HG02973 (cell line): ENCODE measurements around the gene KCTD13.
A peak's percentile ranks its signal among the peaks of the same experiment; 100 is the strongest.
"Not testable (repeated sequence)": the region's sequence is repeated elsewhere in the genome, so short reads cannot be mapped to it uniquely, and the experiment has no call there.

Experiments used
- ATAC-seq: cut with Tn5 transposase; IDR thresholded peaks from one replicate; pipeline ENCODE4 v1.9.1; 2021; ENCODE audit warnings: moderate library complexity; ENCODE audit not compliant: unreplicated experiment

The KCTD13 gene

GRCh38 chr16:29908719-29909220 is 17.3 kb downstream of the KCTD13 start:
- no peak for ATAC-seq

DNA sequence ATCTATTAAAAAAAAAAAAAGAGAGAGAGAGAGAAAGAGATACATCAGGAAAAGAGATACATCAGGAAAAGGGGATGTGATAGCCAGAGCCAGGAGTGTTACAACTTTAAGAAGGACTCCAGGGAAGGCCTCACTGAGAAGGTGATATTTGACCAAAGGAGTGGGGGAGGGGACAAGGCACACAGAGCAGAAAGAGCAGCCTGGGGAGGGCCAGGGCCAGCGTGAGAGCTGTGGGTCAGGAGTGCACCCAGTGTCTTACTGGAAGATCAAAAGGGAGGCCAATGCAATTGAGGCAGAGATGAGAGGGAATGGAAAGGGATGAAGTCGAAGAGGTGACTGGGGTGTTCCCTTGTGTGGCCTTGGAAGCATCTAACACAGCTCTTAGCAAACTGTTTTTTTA is 18.1 kb downstream of the KCTD13 start:
- ATAC-seq, result no peak

DNA sequence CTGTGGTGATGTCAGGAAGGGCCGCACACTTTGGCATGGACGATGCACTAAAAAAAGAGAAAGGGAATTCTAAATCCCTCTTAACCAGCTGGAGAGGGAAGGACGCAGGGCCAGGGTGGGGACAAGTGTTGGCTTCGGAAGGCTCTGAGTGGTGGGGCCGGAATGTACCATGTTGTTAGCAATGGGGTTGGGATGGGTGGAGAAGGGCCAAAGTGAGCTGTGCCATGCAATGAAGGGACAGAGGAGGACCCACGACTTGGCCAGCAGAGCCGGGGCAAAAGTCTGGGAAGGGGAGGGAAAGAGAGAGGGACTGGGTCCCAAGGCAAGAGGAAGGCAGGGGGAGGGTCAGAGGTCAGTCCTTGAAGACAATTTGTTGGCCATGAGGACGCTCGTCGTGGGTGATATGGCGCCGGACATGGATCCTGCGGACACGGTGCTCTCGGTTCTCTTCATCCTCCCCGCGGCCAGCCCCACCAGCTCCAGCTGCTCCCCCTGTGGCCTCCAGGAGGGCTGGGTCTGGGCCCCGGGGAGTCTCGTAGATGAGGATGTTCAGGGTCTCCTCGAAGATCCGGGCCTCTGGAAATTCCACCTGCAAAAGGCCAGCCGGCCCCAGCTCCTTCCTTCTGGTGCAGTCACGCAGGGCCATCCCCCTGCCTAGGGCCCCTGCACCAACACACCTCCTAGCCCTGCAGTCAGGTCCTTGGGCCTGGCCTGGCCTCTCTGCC is 19.3 kb downstream of the KCTD13 start:
- ATAC-seq, result no peak

DNA sequence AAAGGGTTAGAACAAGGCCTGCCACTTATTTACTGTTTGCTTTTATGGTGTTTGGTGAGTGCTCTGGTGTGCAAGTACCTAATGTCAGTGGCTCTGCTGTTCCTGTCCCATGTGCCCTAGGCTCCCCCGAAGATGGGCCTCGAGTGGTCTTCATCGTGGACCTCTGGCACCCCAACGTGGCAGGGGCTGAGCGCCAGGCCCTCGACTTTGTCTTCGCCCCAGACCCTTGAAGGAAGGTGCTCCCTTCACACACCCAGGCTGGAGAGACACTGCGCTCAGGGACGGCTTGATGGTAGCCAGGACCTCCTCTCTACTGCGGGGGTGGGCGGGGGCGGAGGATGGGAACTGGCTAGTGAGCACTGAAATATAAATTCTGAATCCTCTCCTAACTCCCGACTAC is 20.4 kb downstream of the KCTD13 start:
- no peak for ATAC-seq

DNA sequence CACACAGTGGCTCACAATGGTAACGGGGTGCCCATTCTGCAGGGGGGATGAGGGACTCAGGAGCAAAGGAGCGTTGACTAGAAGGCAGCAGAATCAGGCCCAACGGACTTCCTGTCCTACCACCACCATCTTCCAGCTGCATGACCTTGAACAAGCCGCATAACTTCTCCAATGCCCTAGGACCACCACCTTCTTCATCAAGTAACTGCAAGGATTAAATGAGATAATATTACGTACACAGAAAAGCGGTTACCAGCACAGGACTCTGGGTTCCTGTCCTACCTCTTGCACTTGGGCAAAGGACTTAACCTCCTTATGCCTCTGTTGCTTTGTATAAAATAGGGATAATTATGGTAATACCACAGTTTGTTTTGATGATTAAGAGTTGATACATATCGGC is 21.1 kb downstream of the KCTD13 start:
- ATAC-seq, result no peak

GRCh38 chr16:29903590-29903989 is 22.4 kb downstream of the KCTD13 start:
- ATAC-seq, result no peak

- ATAC-seq, result no peak
These were observed 24.4 kb downstream of the KCTD13 start for GRCh38 chr16:29901607-29901945.

- ATAC-seq, result no peak
These were observed 25.0 kb downstream of the KCTD13 start for GRCh38 chr16:29900888-29901606.

DNA sequence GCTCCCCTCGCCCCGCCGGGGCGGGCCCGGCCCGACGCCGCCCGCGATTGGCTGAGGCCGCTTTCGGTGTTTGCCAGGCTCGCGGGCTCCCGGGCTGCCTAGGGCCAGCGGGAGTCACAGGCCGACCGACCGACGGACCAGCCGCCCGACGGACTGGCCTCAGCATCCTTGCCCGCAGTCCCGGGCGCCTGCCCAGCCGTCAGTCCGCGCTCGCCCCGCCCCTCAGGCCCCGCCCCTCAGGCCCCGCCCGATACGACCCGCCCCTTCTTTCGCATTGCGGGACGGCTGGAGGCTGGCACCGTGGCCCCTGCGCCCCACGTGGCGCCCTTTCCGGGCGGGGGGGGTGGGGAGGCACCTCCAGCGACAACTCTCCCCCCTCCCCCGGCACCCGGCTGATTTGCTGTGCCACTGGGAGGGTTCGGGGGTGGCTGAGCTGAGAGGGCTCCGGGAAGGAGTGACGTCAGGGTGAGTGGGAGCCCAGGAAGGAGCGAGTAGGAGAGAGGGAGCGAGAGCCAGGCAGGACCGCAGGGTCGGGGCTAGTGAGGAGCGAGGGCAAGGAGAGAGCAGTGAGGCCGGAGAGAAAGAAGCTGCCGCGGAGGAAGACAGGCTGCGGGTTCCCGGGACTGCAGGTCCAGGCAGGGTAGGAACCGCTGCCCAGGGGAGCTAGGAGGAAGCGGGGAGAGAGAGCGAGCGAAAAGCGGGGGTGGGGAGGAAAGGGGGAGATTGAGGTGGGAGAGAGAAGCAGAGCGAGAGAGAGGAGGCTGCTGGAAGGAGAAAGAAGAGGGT is 25.7 kb downstream of the KCTD13 start, which contains the start of gene ASPHD1:
Gene ASPHD1 (plus strand): TSS at position 387 of the 786 bp plus-strand sequence. CDS start 484 bp downstream, outside the sequence.
- peak; percentile 55 for ATAC-seq

DNA sequence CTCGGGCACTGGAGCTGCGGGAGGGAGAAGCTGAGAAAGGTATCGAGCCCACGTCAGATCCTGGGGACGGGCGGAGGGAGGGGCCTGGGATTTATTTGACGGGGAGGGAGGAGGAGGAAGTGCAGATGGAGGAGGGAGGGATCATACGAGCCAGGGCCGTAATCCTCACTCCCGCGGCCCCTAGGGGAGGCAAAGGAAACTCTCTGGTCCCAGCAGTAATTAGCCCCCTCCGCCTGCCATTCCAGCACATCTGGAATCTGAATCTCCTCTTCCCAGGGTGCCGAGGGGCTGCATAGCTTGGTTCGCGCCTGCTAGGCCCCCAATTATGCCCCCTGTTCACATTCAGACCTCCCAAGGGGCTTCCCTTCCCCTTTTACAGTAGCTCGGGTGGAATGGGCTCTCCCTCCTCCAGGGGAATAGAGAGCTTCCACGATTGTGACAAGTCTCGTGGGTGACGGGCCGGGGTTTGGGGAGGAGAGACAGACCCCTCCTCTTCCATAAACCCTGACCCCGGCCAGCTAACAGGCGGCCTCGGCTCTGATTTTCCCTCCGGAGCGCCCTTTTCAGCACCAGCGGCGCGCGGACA is 26.4 kb downstream of the KCTD13 start, which contains the start of gene SEZ6L2:
Gene SEZ6L2 (minus strand): TSS at position 35 of the 586 bp plus-strand sequence. CDS start 531 bp downstream, outside the sequence.
- ATAC-seq, result no peak

- no peak for ATAC-seq
These were observed 27.1 kb downstream of the KCTD13 start for GRCh38 chr16:29898804-29899515.

GRCh38 chr16:29898135-29898803 is 27.8 kb downstream of the KCTD13 start:
- ATAC-seq, result no peak

DNA sequence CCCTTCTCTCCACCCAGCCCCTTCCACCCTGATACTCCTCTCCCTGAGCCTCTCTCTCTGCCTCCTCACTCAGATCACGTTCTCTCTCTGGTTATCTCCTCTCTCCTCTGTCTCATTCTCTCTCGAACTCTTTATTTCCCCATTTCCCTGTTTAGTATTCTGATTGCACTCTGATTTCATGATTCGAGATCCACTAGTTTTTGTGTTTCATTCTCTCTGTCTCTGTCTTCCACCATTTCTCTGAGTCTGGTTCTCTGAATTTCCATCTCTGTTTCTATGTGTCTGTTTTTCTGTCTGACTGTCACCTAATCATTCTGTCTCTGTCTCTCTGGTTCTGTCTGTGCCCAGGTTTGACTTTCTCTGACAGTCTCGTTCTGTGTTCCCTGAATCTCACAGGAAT is 28.7 kb downstream of the KCTD13 start:
- ATAC-seq, result no peak

DNA sequence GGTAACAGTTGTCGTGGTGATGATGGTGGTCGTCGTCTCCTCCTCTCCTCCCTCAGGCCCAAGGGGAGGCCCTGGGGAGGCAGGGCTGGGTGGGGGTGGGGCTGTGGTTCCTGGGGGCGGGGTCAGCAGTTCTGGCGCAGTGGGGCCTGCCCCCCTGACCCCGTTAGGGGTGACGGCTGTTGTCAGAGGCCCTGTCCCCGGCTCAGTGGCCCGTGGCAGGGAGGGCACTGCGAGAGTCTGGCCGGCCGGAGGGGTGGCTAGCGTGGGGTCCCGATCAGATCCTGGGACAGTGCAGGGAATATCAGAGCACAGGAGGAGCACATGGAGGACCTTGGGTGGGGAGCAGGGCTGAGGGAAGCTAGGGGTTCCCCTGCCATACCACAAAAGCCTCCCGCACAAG is 29.2 kb downstream of the KCTD13 start:
- no peak for ATAC-seq

DNA sequence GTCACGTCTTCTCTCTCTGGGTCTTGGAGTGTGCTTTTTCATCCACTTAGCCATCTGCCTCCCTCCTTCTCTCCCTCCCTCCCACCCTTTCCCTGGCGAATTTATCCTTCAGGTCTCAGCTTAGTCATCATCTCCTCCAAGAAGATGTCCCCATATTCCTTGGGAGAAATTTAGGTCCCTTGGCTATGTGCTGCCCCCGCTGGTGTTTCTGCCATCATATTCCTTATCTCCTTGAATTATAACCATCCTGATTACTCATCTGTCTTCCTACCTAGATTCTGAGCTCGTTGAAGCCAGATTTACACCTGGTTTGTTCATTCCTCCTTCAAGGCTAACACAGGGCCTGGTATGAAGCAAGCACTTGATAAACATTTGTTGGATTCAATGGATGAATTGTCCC is 31.7 kb downstream of the KCTD13 start:
- ATAC-seq, result no peak

GRCh38 chr16:29893553-29893952 is 32.5 kb downstream of the KCTD13 start:
- no peak for ATAC-seq

GRCh38 chr16:29892458-29892813 is 33.6 kb downstream of the KCTD13 start:
- no peak for ATAC-seq

- no peak for ATAC-seq
These were observed 34.2 kb downstream of the KCTD13 start for GRCh38 chr16:29891525-29892457.

- not testable (repeated sequence) for ATAC-seq
These were observed 36.7 kb downstream of the KCTD13 start for GRCh38 chr16:29889372-29889771.
